OCI-LY3 (cell line): ENCODE data around the gene GAA.

Source experiments
- H2AFZ ChIP-seq: fragments of 200-600, 300-600 bp; shearing (Covaris generic); 2 replicates; pipeline ENCODE4 v1.6.0; 2014; ENCODE audit warnings: antibody characterized with exemption, low read depth, low read length
- H3K27ac ChIP-seq: fragments of 200-600, 300-600 bp; sonication (generic); 2 replicates; pipeline ENCODE4 v1.5.1; 2014; ENCODE audit warnings: mild to moderate bottlenecking, low read length, moderate library complexity, mixed read lengths
- H3K27me3 ChIP-seq: fragments of 200-600, 300-600 bp; sonication (generic); 2 replicates; pipeline ENCODE4 v1.6.1; 2014; ENCODE audit warnings: low read depth, low read length, mixed read lengths
- H3K36me3 ChIP-seq: fragments of 200-600, 300-600 bp; sonication (generic); replicated peaks from 2 replicates; pipeline ENCODE3; 2014; ENCODE audit warnings: low read depth, low read length, mixed read lengths
- H3K4me1 ChIP-seq: fragments of 300-600, 200-600 bp; sonication (generic); 2 replicates; pipeline ENCODE4 v1.6.1; 2014; ENCODE audit warnings: low read length, mixed read lengths
- H3K4me2 ChIP-seq: fragments of 200-600, 300-600 bp; sonication (generic); 2 replicates; pipeline ENCODE4 v1.6.1; 2014; ENCODE audit warnings: low read length, mixed read lengths
- H3K4me3 ChIP-seq: fragments of 300-600, 200-600 bp; sonication (generic); 2 replicates; pipeline ENCODE4 v1.5.1; 2014; ENCODE audit warnings: antibody characterized with exemption, mild to moderate bottlenecking, low read length, moderate library complexity
- H3K79me2 ChIP-seq: fragments of 300-600, 200-600 bp; shearing (Covaris generic); 2 replicates; pipeline ENCODE4 v1.6.1; 2014; ENCODE audit warnings: mild to moderate bottlenecking, low read length, mixed read lengths
- H3K9ac ChIP-seq: fragments of 300-600, 200-600 bp; shearing (Covaris generic); 2 replicates; pipeline ENCODE4 v1.6.0; 2014; ENCODE audit warnings: mild to moderate bottlenecking, low read length, moderate library complexity
- H3K9me3 ChIP-seq: fragments of 200-600, 300-600 bp; shearing (Covaris generic); 2 replicates; pipeline ENCODE4 v1.6.1; 2014; ENCODE audit warnings: low read length, mixed read lengths; ENCODE audit not compliant: insufficient read depth
- H4K20me1 ChIP-seq: fragments of 200-600, 300-600 bp; sonication (generic); 2 replicates; pipeline ENCODE4 v1.6.1; 2016; ENCODE audit warnings: low read length, mixed read lengths; ENCODE audit not compliant: insufficient read depth
- CTCF ChIP-seq: fragments of 200-600, 300-600 bp; sonication (generic); IDR thresholded peaks from 2 replicates; pipeline ENCODE4 v1.5.1; 2014; ENCODE audit warnings: antibody characterized with exemption, low read length, low read depth
- EZH2phosphoT487 ChIP-seq: fragments of 200-600 bp; shearing (Covaris generic); IDR thresholded peaks from 2 replicates; pipeline ENCODE4 v1.6.1; 2018; ENCODE audit warnings: antibody characterized with exemption, mixed run types, low read depth

Gene GAA

DNA sequence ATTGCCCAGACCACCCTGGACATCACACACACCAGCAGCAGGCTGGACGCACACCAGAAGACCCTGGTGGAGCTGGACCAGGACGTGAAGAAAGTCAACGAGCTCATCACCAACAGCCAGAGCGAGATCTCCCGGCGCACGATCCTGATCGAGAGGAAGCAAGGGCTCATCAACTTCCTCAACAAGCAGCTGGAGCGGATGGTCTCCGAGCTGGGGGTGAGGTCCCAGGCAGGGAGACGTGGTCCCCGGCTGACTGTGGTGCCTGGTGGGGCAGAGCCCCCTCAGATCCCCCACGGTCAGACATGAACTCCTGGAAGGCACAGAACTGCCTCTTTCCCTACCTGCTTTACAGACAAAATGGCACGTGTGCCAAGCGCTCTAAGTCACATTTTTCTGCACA is 16.6 kb upstream of the GAA start:
- no peak overlapping the region for H3K4me2 ChIP-seq
- H3K4me1 ChIP-seq: peaks cover 6% of the 10 kb centered on the region; the same call in 1 of the 2 replicates
- no peak for TF ChIP-seq CTCF
- no peak for TF ChIP-seq EZH2phosphoT487
- no peaks in the 10 kb centered on the region for H3K36me3 ChIP-seq
- no peak overlapping the region for H2AFZ ChIP-seq
- no peak overlapping the region for H3K4me3 ChIP-seq
- H3K79me2 ChIP-seq: no peaks in the 10 kb centered on the region
- H3K27ac ChIP-seq: no peak overlapping the region
- H3K27me3 ChIP-seq: peaks cover 3% of the 10 kb centered on the region; the same call in 1 of the 2 replicates
- no peaks in the 10 kb centered on the region for H3K9me3 ChIP-seq
- no peak overlapping the region for H3K9ac ChIP-seq
- no peaks in the 10 kb centered on the region for H4K20me1 ChIP-seq

- no peak for TF ChIP-seq CTCF
- TF ChIP-seq EZH2phosphoT487: no peak
- H3K27me3 ChIP-seq: peaks cover 3% of the 10 kb centered on the region; the same call in 1 of the 2 replicates
- no peak overlapping the region for H3K9ac ChIP-seq
- H4K20me1 ChIP-seq: no peaks in the 10 kb centered on the region
- no peaks in the 10 kb centered on the region for H3K9me3 ChIP-seq
- H3K79me2 ChIP-seq: no peaks in the 10 kb centered on the region
- H3K36me3 ChIP-seq: no peaks in the 10 kb centered on the region
- H3K4me1 ChIP-seq: peaks cover 6% of the 10 kb centered on the region; the same call in 1 of the 2 replicates
- H3K4me3 ChIP-seq: no peak overlapping the region
- H2AFZ ChIP-seq: no peak overlapping the region
- H3K4me2 ChIP-seq: no peak overlapping the region
- no peak overlapping the region for H3K27ac ChIP-seq
Measured at GRCh38 chr17:80086081-80086480, 15.3 kb upstream of the GAA start.

DNA sequence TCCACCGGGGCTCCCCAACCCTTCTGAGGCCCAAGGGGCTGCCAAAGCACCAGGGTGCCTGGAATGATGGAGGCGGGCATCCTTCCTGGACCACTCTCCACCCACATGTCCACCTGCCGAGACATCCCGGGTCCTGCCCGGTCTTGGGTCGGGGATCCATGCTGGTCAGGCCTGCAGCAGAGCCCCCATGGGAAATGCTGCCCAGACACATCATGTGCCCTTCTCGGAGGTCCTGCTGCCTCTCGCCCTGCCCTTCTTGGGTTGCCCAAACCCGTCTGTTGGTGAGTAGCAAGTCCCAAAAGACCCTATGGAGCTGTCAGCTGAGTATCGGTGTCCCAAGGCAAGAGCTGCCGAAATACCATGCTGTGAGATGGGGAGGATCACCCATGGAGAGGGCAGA is 14.8 kb upstream of the GAA start:
- TF ChIP-seq CTCF (no peak), EZH2phosphoT487 (no peak)
- H3K4me1 ChIP-seq: peaks cover 6% of the 10 kb centered on the region; the same call in 1 of the 2 replicates

GRCh38 chr17:80087346-80088265 is 13.8 kb upstream of the GAA start:
- Histone ChIP-seq H3K4me2 (no peak overlapping the region), H3K9ac (no peak overlapping the region), H3K79me2 (no peaks in the 10 kb centered on the region), H3K27me3 (peaks cover 3% of the 10 kb centered on the region; the same call in 1 of the 2 replicates), H2AFZ (no peak overlapping the region), H3K4me1 (peaks cover 3% of the 10 kb centered on the region; the same call in 1 of the 2 replicates), H3K9me3 (no peaks in the 10 kb centered on the region), H3K27ac (no peak overlapping the region), H3K4me3 (no peak overlapping the region), H3K36me3 (no peaks in the 10 kb centered on the region), H4K20me1 (no peaks in the 10 kb centered on the region)
- TF ChIP-seq CTCF: no peak
- TF ChIP-seq EZH2phosphoT487: no peak

More for the DNA sequence above, 14.8 kb upstream of the GAA start:
- H2AFZ ChIP-seq: no peak overlapping the region
- H3K36me3 ChIP-seq: no peaks in the 10 kb centered on the region
- H3K4me3 ChIP-seq: no peak overlapping the region
- no peak overlapping the region for H3K27ac ChIP-seq
- H3K9ac ChIP-seq: no peak overlapping the region
- H3K4me2 ChIP-seq: no peak overlapping the region
- peaks cover 3% of the 10 kb centered on the region; the same call in 1 of the 2 replicates for H3K27me3 ChIP-seq
- no peaks in the 10 kb centered on the region for H3K79me2 ChIP-seq
- H4K20me1 ChIP-seq: no peaks in the 10 kb centered on the region
- no peaks in the 10 kb centered on the region for H3K9me3 ChIP-seq
